Stimulated activated CD8-positive, alpha-beta memory T cell treated with anti-CD3 and anti-CD28 coated beads, Interleukin-15, amount 100 ng/mL, for 48 hours (primary cell): ENCODE results near the gene GPRASP3.
A peak's percentile ranks its signal among the peaks of the same experiment; 100 is the strongest.
"Not testable (repeated sequence)": the region's sequence is repeated elsewhere in the genome, so short reads cannot be mapped to it uniquely, and the experiment has no call there.

ENCODE experiments used
- DNase-seq, 2 donors: peaks; one replicate each; pipeline ENCODE4 v3.0.0-alpha.2; 2020; ENCODE audit warnings: low read depth in 2 of 2

Gene GPRASP3

GRCh38 chrX:102720237-102721168 lies at the start of gene GPRASP3:
Gene GPRASP3, plus strand, starts transcription at chrX:102720743. Its CDS starts 28,253 bp downstream, at chrX:102748996.
- peak; percentile 54 to 60 for DNase-seq

- DNase-seq = no peak
Measured at GRCh38 chrX:102672856-102673255, 47.7 kb upstream of the GPRASP3 start.

GRCh38 chrX:102677479-102677878 lies 43.1 kb upstream of the GPRASP3 start:
- DNase-seq = not testable (repeated sequence)

- DNase-seq = no peak
Measured at GRCh38 chrX:102684772-102685520, 35.6 kb upstream of the GPRASP3 start.

- DNase-seq = no peak
Measured at GRCh38 chrX:102694749-102695148, 25.8 kb upstream of the GPRASP3 start.

- no peak for DNase-seq
Measured at GRCh38 chrX:102696306-102696705, 24.2 kb upstream of the GPRASP3 start.

GRCh38 chrX:102697494-102697893 lies 23.0 kb upstream of the GPRASP3 start:
- DNase-seq = no peak

GRCh38 chrX:102708900-102709299 lies 11.6 kb upstream of the GPRASP3 start:
- no peak for DNase-seq

GRCh38 chrX:102711872-102712215 lies 8.7 kb upstream of the GPRASP3 start:
- DNase-seq = no peak

- DNase-seq = no peak
Measured at GRCh38 chrX:102712216-102712966, 8.2 kb upstream of the GPRASP3 start, which contains the start of gene GPRASP2. Gene GPRASP2, plus strand, starts transcription at chrX:102712448. Its CDS starts 2,422 bp downstream, at chrX:102714870.

GRCh38 chrX:102712981-102713625 lies 7.4 kb upstream of the GPRASP3 start:
- no peak for DNase-seq

- DNase-seq = no peak
Measured at GRCh38 chrX:102714994-102715393, 5.5 kb upstream of the GPRASP3 start.

- DNase-seq = no peak
Measured at GRCh38 chrX:102715967-102716366, 4.6 kb upstream of the GPRASP3 start.

- not testable (repeated sequence) for DNase-seq
Measured at GRCh38 chrX:102721169-102721506, 595 bp downstream of the GPRASP3 start.

GRCh38 chrX:102723456-102723855 lies 2.9 kb downstream of the GPRASP3 start:
- DNase-seq = no peak

GRCh38 chrX:102727761-102728160 lies 7.2 kb downstream of the GPRASP3 start:
- no peak for DNase-seq

GRCh38 chrX:102728646-102729045 lies 8.1 kb downstream of the GPRASP3 start:
- DNase-seq = no peak

GRCh38 chrX:102739657-102740056 lies 19.1 kb downstream of the GPRASP3 start:
- DNase-seq = no peak

- no peak for DNase-seq
Measured at GRCh38 chrX:102744307-102744706, 23.8 kb downstream of the GPRASP3 start.

GRCh38 chrX:102745513-102745856 lies 24.9 kb downstream of the GPRASP3 start:
- DNase-seq = no peak

- no peak for DNase-seq
Measured at GRCh38 chrX:102745857-102746584, 25.5 kb downstream of the GPRASP3 start.
